Activated CD8-positive, alpha-beta memory T cell treated with anti-CD3 and anti-CD28 coated beads for 24 hours (primary cell): ENCODE data around the gene SLCO1A2.
"Not testable (repeated sequence)": the region's sequence is repeated elsewhere in the genome, so short reads cannot be mapped to it uniquely, and the experiment has no call there.

Source experiments
- DNase-seq: peaks from one replicate; pipeline ENCODE4 v3.0.0-alpha.2; 2020

Gene SLCO1A2, protein sequence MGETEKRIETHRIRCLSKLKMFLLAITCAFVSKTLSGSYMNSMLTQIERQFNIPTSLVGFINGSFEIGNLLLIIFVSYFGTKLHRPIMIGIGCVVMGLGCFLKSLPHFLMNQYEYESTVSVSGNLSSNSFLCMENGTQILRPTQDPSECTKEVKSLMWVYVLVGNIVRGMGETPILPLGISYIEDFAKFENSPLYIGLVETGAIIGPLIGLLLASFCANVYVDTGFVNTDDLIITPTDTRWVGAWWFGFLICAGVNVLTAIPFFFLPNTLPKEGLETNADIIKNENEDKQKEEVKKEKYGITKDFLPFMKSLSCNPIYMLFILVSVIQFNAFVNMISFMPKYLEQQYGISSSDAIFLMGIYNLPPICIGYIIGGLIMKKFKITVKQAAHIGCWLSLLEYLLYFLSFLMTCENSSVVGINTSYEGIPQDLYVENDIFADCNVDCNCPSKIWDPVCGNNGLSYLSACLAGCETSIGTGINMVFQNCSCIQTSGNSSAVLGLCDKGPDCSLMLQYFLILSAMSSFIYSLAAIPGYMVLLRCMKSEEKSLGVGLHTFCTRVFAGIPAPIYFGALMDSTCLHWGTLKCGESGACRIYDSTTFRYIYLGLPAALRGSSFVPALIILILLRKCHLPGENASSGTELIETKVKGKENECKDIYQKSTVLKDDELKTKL

DNA sequence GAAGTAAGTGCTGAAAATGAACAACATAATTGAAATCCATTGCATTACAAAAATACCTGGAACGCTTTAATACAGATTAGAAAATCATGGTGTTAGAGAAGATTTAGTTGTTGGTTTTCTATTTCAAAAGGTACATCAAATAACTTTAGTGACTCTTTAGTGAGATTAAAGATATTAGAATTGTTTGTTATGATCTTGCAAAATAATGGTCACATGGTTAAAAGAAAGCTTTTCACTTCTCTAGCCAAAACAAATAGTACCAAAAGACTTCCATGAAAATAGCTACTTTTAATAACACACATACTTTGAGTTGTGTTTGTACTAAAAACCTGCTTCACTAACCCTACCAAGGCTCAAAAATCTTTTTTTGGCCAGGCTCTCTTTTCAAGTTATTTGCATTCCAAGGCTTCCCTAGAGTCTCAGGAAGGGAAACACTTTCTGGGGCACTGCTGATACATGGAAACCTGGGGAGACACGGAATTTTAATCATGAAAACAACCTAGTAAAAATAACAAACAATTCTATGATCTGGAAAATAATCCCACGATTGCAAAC, at the start of gene SLCO1A2:
SLCO1A2 (minus strand) TSS at position 147 of the 555 bp plus-strand sequence. CDS start 270 bp downstream, outside the sequence.
- DNase-seq, result no peak

DNA sequence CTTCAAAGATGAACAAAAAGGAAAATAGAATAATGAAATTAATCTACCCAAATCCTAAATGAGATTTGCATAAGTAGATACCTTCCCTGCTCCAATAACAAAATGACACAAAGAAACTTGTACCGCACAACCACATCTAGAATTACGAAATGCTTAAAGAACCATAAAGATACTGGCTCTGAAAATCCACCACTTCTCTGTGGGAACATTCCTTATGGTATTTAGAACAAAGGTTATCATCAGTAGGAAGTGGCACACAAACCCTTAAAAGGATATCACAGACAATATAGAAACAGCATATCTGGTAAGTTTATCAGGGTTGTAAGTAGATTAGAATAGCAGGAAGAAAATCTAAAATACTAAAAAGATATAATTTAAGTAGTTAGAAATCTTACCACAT, 49.5 kb upstream of the SLCO1A2 start:
- no peak for DNase-seq

DNA sequence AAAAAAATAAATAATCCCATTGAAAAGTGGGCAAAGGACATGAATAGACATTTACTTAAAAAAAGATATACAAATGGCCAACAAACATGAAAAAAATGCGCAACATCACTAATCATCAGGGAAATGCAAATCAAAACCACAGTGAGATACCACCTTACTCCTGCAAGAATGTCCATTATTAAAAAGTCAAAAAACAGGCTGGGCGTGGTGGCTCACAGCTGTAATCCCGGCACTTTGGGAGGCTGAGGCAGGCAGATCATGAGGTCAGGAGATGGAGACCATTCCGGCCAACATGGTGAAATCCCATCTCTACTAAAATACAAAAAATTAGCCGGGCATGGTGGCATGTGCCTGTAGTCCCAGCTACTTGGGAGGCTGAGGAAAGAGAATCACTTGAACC, 46.6 kb upstream of the SLCO1A2 start:
- DNase-seq, result not testable (repeated sequence)

DNA sequence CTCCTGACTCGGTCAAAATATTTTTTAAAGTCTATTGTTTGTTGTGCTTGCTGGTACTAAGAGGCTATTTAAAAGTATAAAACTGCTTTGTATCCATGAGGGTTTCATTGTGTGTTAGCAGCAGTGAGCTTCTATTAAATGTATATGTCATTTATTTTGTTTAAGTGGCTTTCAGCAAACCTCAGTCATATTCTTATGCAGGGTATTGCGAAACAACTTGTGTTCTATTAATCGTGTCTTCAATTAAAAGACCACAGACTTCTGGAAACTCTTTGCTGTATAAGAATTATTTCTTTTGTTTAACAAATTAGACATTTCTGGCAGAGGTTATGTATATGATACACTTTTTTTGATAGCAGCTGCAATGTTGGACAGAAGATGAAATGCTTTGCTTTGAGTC, 44.5 kb upstream of the SLCO1A2 start:
- no peak for DNase-seq

DNA sequence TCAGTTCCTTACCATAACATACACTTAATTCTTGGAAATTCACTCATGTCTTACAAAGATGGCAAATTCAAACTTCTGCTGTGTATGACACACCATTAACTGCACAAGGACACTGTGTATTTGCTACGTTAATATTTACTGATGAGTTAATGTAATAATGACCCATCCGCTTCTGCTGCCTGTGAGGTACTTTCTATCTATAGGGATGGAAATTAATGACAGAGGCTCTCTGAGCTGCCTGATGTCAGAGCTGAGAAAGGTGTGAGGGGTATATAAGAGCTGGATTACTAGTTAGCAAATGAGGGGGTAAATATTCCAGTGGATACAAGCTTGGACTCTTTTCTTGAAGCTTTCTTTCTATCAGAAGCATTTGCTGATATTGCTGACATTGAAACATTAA, 37.9 kb upstream of the SLCO1A2 start, which contains the start of gene IAPP:
IAPP (plus strand) TSS at position 301 of the 400 bp plus-strand sequence. CDS start 450 bp downstream, outside the sequence.
- DNase-seq, result no peak

DNA sequence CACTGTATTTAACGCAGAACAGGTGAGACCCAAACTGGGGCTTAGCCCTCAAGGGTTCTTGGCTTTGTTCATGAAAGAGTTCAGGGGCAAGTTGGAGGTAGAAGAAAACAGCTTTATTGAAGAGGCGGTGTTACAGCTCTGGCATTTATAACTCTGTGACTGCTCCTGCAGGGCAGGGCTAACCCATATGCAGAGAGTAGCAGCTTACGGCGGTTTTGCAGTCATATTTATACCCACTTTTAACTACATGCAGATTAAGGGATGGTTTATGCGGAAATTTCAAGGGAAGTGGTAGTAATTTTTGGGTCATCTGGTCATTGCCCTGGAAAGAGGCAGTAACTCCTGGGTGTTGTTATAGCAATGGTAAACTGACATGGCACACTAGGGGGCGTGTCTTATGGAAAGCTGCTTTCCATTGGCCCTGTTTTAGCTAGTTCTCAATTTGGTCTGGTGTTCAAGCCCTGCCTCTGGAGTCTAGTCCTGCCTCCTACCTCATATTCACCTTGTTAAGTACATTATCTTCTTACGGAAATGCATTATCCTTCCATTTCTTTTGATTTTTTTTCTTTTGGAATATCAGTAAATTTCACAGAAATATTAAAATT, 36.2 kb upstream of the SLCO1A2 start:
- DNase-seq, result no peak

DNA sequence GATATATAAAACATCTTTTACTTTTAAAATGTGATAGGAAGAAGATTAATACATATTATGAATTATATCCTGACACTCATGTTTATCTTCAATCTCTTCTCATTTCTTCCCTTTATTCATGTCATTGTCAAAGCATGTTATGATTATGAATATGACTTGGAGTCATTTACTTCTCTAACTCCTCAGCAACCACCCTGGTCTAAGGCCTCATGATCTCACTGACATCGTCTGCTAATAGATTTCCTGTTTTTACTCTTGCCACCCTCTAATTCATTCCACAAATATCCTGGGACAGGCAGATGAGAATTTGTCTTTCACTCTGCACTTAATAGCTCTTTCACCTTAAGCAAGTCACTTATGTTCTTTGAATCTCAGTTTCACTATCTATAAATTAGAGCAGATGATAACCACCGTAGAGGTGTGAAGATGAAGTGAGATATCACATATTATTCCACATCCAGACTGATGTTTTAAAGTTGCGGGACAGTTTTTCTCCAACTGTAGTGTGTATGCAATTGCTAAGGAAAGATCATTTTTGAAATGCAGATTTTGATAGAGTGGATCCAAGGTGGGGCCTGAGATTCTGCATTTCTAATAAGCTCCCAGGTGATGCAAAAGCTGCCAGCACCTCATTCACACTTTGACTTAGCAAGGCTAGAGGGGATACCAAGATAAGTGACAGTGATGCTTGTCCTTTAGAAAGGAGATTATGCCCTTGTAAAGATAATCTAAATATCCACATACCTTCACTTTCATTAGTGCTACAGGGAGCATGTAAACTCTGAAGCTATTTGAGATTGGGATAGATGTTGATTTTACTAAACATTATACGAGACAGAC, 34.6 kb upstream of the SLCO1A2 start:
- no peak for DNase-seq

DNA sequence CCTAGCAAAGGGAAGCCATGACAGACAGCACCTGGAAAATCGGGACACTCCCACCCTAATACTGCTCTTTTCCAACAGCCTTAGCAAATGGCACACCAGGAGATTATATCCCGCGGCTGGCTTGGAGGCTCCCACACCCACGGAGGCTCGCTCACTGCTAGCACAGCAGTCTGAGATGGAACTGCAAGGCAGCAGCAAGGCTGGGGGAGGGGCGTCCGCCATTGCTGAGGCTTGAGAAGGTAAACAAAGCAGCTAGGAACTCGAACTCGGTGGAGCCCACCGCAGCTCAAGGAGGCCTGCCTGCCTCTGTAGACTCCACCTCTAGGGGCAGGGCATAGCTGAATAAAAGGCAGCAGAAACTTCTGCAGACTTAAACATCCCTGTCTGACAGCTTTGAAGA, 25.9 kb upstream of the SLCO1A2 start:
- DNase-seq, result not testable (repeated sequence)

DNA sequence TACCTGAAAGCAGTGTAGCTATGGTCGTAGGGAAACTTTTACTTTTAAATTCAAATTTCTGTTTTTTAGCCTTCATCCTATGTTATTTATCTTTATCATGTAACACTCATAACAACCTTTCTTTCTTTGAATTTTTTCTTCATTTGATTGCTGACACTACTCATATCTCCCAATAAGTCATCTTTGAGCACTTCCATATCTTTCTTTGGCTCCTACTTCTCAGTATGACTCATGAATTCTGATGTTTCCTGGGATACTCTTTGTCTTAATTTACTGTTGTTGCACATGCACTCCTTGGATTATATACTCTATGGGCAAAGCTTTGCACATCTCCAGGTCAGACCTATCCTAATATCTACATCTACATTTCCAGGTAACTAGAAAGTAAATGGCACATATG, 19.9 kb upstream of the SLCO1A2 start:
- DNase-seq, result no peak

DNA sequence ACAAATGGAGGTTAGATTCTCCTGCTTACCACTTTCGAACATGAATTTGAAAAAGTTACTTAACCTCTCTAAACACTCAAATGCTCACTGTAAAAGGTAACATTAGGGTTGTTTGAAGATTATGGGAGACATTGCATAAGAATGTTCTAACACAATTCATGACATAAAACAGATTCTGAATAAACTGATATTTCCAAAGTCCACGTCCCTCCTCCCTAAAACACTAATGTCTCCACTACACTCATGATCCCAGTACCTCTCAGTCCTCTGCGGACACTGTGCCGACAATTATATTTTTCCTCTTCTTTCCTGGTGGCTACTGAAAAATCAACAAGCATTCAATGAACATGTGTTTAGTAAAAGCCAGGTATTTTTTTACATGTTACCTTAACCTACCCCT, 19.2 kb upstream of the SLCO1A2 start:
- DNase-seq, result no peak

DNA sequence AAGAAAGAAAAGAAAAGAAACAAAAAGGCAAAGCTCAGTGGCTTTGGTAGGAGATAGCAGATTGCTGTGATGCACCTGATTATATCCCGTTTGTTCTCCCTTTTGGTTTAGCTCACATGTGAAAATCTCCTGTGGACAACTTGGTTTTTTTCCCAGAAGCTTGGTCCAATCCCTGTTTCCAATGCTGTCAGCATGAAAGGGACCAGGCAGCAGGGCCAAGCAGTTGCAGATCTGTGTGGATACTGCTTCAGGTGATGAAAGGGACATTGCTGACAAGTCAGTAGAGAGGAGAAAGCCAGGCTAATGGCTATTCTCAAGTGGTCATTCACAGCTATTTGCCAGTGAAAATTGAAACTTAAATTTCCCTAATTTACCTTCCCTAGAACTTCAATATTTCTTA, 18.8 kb upstream of the SLCO1A2 start:
- DNase-seq, result no peak

DNA sequence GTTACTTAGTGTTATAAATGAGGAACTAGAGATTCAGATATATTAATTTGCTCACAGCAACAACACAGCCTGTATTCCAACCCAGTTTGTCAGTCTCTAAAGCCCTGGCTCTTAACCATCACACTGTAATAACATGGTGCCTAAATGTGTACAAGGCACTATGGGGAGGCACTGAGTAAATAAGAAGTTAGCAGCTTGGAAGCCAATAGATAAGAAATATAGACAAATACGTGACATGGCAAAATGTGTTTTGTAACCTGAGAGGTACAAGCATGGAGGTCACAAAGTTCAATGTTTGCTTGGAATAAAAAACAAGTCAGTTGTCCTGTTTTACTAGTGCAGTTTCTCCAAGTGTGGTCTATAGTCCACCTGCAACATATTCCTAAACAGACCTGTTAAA, 16.3 kb upstream of the SLCO1A2 start:
- no peak for DNase-seq

DNA sequence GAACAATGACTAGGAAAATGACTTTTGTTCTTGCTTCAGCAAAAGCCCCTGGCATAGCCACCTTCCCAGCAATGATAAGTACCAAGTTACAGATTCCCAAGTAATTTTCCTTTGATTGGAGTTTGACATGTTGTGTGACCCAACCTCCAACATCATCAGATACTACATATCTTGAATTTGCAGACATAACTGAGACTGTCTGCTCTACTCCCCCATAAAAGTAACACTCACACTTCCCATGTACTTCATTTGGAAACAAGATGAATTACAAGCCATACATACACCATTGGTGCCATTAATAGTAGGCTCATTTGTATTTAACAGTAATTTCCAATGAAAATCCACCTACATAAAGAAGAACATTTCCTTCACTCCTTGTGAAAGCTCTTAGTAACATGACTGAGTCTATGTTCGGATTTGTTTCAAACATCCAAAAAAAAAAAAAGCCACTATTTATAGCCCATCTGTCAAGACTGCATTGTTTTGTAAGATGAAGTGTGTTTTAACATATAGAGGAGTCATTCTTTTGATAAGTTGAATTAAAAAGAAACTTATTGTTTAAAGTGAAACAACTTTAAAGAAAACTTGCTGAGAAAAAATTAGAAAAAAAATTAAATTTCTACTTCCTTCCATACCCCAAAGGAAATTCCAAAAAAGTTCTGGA, 12.0 kb upstream of the SLCO1A2 start:
- DNase-seq, result no peak

DNA sequence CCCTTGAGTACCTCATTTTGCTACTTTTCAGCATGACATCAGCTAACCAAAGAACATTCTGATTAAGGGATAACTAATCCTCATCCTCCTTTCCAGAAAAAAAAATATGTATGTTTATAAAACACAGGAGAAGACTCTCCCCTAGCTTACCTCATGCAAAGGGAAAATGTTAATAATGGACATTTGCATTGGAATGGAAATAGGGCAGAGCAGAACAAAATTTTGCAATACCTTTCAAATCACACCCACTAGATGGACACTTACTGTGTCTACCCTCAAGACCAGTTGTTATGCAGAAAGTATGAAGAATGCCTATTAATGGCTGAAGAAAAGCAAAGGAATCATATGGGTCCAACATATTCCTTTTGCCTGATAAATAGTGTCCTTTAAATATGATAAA, 8.9 kb upstream of the SLCO1A2 start:
- DNase-seq, result no peak

DNA sequence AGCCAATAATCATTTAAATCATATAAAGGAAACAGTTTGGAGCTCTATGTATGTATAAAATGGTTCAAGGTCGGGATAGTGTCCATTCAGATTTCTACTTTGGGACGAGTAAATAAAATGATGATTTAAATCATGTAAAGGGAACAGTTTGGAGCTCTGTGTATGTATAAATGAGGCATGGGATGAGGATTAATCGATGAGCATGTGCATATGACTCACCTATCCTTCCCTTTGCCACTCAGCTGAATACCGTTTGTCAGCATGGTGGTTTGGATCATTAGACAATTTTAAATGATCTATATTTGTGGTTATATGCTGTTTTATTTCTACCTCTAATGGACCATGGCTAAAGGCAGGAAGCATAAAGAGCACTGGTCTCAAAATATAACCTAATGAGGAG, 7.1 kb upstream of the SLCO1A2 start:
- DNase-seq, result no peak

DNA sequence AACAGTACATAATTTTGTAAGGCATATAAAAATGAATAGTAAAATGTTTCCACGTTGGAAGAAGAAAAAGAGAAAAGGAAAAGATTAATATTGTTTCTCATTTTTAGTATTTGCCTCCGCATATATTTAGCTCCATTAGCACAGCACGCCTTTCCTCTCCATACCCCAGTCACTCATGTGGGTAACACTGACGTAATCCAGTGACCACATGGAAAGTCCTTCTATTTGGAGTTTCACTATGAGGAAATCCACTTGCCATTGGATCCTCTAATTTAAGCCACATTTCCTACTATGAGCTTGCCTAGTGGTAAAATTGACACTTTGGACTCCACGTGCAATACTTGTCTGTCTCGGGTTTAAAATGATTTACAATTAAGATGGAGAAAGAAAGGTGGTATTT, 5.7 kb upstream of the SLCO1A2 start:
- DNase-seq, result no peak

DNA sequence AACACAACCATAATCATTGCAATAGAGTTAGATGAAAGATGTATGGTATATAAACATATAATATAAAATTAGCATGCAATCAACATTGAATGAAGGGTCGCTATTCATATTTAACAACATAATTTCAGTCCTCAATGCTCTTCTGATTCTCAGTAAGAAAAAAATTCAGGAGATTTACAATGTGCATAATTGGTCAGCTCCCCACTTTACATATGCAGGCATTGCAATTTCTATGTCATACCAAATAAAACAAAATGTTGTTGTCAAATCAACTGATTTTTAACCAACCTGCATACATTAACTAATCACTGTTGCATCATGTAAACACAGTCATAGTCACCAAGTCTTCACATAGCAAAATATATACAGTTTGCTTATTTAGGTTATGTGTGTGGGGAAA, 5.2 kb upstream of the SLCO1A2 start:
- DNase-seq, result no peak

DNA sequence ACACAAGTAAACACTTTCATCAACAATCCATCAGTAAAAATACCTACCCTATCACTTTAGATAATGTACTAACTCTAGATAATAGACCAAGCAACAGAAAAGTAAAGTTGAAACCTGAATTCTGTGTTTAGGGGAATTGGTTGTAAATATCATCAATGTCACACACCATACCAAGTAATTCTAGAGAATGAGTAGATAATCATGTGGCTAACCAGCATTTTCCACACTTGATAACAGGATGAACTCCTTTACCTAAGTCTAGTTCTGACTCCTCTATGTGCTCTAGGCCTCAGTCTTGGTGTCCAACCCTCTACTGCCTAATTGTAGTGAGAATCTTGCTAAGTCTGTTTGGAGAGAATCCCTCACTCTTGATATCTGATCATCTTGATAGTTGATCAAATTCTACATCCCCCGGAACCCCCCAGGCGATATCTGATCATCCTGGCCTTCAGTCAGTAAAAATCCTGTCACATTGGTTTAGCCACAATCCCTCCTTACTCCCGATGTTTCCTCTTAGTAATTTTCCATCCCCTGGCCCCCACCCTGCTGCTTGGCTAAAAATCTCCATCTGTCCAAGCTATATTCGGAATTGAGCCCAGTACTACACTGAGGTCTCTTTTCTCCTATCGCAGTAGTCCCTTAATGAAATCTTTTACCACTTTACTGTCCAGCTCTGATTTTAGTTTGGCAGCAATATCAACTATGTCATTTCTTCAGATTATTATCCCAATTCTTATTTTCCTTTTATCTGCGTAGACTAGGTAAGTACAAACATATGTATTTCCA, 3.4 kb upstream of the SLCO1A2 start:
- no peak for DNase-seq

DNA sequence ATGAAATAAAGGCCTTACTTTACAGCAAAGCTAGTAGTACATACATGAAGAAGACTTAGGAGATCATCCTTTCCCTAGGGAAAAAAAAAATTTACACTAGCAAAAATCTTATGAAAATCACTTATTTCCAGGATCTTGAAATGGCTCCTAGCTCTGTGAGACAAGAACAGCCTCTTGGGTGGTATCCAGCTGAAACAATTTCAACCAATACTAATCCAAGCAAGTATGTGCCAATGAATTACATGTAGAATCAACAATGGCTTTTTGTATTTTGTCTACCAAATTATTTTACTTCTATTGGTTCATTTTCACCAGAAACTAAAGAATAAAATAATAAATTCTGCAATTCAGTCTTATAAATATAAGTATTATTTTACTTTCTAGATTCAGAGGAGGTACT, 2.7 kb upstream of the SLCO1A2 start:
- no peak for DNase-seq

DNA sequence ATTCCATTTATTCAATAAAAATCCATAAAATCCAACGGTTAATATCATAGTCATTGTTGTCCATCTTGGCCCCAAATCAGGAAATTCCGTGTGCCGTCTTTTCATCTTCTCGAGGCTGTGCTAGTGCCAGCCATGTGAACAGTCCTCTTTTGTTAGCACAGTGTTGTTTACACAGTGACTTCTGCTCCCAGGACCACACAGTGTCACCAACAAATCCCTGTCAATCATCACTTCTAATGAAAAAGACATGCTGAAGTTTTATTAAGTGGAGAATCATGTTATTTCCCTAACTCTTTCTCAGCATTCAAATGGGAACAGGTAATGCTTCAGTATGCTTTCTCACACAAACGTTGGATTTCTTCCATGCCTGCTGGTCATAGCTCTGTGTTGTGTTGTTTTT, 1.9 kb upstream of the SLCO1A2 start:
- DNase-seq, result no peak

DNA sequence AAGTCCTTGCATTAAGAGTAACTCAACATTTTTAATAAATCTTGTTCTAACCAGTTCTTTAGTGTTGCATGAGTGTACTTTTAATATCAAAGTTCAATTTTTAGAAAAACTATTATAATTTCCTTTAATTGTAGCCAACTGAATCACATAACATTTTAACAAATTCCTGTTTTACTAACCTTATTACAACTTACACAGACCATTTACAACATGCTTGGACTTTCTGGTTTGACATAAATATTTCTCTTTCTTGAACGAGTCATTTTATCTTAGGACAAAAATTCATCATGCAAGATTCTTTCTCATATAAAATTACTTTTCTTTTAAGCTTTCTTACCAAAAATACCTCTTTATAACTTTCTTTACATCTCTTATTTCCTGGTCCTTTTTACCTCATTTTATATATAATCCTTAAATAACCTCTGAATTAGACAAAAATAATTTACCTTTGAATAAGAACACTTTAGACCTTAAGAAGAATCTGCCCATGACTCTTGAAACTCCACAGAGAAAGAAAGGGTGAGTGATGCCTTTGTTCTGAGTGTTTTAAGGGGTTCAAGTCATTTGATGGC, 3.9 kb downstream of the SLCO1A2 start:
- DNase-seq, result no peak
